Measurements from ENCODE around the gene HS3ST3B1.

The HS3ST3B1 gene

DNA sequence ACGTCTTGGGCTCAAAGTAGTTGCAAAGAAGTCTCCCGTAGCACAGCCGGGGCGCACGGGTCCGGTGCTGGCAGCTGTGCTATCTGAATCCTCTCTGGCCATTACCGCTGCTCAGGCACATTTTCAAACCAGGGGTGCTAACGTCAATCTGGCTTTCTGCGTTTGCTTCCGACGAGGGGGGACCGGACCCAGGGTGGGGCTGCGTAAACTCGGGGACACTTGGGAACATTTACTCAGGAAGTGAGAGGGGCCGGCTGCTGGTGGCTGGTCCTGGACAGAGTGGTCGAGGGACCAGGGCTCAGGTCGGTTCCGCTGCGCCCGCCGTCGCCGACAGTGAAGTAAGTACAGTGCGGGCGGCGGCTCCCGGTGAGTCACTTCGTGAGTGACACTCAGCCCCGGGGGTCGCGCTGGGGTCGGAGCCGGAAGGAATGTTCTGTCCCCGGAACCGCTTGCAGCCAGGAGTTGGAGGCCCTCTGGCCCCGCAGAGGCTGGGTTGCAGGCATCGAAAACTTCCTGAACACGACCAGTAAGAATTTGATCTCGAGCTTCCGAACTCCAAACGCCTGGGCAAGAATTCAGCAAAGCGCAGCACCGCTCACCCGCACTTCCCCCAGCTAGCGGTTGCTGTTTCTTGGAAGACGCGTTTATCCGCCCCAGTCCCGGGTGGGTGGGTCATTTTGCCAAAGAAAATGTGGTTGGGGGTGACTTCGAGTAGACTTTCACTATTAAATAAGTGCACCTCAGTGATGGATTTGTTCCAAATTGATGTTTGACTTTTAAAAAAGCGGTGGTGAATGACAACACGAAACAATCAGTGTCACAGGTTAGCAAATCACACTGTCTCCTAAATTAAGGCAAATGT lies 1.4 kb upstream of the HS3ST3B1 start:
- H3K27me3 ChIP-seq (ENCODE audit: insufficient read depth, poor library complexity, severe bottlenecking) = no peaks in the 10 kb centered on the region

DNA sequence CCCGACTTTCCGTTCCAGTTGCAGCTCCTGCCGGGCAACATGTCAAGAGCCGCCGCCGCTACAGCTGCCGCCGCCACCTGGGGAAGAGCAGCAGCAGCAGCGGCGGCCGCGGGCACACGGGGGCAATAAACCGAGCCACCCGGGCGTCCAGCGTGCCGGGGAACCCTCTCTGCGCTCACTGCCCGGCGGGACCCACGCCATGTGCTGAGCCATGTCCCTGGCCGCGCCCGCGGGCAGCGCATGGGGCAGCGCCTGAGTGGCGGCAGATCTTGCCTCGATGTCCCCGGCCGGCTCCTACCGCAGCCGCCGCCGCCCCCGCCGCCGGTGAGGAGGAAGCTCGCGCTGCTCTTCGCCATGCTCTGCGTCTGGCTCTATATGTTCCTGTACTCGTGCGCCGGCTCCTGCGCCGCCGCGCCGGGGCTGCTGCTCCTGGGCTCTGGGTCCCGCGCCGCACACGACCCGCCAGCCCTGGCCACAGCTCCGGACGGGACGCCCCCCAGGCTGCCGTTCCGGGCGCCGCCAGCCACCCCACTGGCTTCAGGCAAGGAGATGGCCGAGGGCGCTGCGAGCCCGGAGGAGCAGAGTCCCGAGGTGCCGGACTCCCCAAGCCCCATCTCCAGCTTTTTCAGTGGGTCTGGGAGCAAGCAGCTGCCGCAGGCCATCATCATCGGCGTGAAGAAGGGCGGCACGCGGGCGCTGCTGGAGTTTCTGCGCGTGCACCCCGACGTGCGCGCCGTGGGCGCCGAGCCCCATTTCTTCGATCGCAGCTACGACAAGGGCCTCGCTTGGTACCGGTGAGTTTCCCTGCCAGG lies 604 bp downstream of the HS3ST3B1 start:
- TF ChIP-seq GABPA (IDR thresholded peaks at IDR 0.05; ENCODE audit: low read depth) (no peak), SPI1 (IDR thresholded peaks at IDR 0.05; ENCODE audit: borderline replicate concordance, low read depth) (no peak), POLR2AphosphoS5 (IDR thresholded peaks at IDR 0.05; ENCODE audit: low read depth) (no peak)
- TF ChIP-seq, protein P1, sequence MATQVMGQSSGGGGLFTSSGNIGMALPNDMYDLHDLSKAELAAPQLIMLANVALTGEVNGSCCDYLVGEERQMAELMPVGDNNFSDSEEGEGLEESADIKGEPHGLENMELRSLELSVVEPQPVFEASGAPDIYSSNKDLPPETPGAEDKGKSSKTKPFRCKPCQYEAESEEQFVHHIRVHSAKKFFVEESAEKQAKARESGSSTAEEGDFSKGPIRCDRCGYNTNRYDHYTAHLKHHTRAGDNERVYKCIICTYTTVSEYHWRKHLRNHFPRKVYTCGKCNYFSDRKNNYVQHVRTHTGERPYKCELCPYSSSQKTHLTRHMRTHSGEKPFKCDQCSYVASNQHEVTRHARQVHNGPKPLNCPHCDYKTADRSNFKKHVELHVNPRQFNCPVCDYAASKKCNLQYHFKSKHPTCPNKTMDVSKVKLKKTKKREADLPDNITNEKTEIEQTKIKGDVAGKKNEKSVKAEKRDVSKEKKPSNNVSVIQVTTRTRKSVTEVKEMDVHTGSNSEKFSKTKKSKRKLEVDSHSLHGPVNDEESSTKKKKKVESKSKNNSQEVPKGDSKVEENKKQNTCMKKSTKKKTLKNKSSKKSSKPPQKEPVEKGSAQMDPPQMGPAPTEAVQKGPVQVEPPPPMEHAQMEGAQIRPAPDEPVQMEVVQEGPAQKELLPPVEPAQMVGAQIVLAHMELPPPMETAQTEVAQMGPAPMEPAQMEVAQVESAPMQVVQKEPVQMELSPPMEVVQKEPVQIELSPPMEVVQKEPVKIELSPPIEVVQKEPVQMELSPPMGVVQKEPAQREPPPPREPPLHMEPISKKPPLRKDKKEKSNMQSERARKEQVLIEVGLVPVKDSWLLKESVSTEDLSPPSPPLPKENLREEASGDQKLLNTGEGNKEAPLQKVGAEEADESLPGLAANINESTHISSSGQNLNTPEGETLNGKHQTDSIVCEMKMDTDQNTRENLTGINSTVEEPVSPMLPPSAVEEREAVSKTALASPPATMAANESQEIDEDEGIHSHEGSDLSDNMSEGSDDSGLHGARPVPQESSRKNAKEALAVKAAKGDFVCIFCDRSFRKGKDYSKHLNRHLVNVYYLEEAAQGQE (IDR thresholded peaks at IDR 0.05; ENCODE audit: insufficient replicate concordance, low read depth) = no peak
- TF ChIP-seq, protein P2, sequence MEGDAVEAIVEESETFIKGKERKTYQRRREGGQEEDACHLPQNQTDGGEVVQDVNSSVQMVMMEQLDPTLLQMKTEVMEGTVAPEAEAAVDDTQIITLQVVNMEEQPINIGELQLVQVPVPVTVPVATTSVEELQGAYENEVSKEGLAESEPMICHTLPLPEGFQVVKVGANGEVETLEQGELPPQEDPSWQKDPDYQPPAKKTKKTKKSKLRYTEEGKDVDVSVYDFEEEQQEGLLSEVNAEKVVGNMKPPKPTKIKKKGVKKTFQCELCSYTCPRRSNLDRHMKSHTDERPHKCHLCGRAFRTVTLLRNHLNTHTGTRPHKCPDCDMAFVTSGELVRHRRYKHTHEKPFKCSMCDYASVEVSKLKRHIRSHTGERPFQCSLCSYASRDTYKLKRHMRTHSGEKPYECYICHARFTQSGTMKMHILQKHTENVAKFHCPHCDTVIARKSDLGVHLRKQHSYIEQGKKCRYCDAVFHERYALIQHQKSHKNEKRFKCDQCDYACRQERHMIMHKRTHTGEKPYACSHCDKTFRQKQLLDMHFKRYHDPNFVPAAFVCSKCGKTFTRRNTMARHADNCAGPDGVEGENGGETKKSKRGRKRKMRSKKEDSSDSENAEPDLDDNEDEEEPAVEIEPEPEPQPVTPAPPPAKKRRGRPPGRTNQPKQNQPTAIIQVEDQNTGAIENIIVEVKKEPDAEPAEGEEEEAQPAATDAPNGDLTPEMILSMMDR (IDR thresholded peaks at IDR 0.05; ENCODE audit: insufficient read depth, low read length) = no peak
- DNase-seq (ENCODE audit: low read depth in 1 of 2, low spot score in 1 of 2) = peak; percentile 9 to 12
- peak overlapping the region; percentile 76 for H3K27ac ChIP-seq (replicated peaks)
- no peaks in the 10 kb centered on the region for H3K27me3 ChIP-seq (ENCODE audit: insufficient read depth, poor library complexity, severe bottlenecking)
- H3K4me3 ChIP-seq (replicated peaks; ENCODE audit: insufficient read depth, low read length) = peak overlapping the region; percentile 58

More for the DNA sequence above, 1.4 kb upstream of the HS3ST3B1 start:
- TF ChIP-seq POLR2AphosphoS5 (IDR thresholded peaks at IDR 0.05; ENCODE audit: low read depth) (no peak), SPI1 (IDR thresholded peaks at IDR 0.05; ENCODE audit: borderline replicate concordance, low read depth) (no peak), GABPA (IDR thresholded peaks at IDR 0.05; ENCODE audit: low read depth) (no peak)
- TF ChIP-seq, protein P1 (IDR thresholded peaks at IDR 0.05; ENCODE audit: insufficient replicate concordance, low read depth) = no peak
- TF ChIP-seq, protein P2 (IDR thresholded peaks at IDR 0.05; ENCODE audit: insufficient read depth, low read length) = no peak
- DNase-seq (ENCODE audit: low read depth in 1 of 2, low spot score in 1 of 2) = peak in 1 of 2 experiments; percentile 6
- Histone ChIP-seq H3K4me3 (replicated peaks; ENCODE audit: insufficient read depth, low read length) (peak overlapping the region; percentile 14; the same call in 1 of the 2 replicates), H3K27ac (replicated peaks) (no peak overlapping the region)

DNA sequence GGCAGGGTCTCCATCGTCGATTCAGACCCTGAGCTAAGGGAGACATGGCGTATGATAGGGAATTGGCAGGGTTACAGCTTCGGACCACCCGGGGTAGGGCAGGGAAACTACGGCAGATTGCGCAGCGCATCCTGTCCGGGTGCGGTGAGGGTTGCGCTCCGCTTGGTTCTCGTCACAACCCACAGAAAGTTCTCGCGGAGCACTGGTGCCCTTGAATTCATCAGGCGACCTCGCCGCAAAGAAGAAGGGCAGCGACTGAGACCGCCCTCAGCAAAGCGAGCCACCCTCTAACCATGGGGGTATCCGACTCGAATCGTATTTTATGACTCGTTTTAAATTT lies 1.2 kb downstream of the HS3ST3B1 start:
- H3K27me3 ChIP-seq (ENCODE audit: insufficient read depth, poor library complexity, severe bottlenecking) = no peaks in the 10 kb centered on the region
- H3K4me3 ChIP-seq (replicated peaks; ENCODE audit: insufficient read depth, low read length) = peak overlapping the region; percentile 58
- peak overlapping the region; percentile 76 for H3K27ac ChIP-seq (replicated peaks)
- DNase-seq (ENCODE audit: low read depth in 1 of 2, low spot score in 1 of 2) = peak; percentile 20 to 49
- TF ChIP-seq SPI1 (IDR thresholded peaks at IDR 0.05; ENCODE audit: borderline replicate concordance, low read depth) (no peak), POLR2AphosphoS5 (IDR thresholded peaks at IDR 0.05; ENCODE audit: low read depth) (no peak), GABPA (IDR thresholded peaks at IDR 0.05; ENCODE audit: low read depth) (no peak)
- TF ChIP-seq, protein P2 (IDR thresholded peaks at IDR 0.05; ENCODE audit: insufficient read depth, low read length) = no peak
- TF ChIP-seq, protein P1 (IDR thresholded peaks at IDR 0.05; ENCODE audit: insufficient replicate concordance, low read depth) = no peak

Measured in HL-60 (cell line).